GM21825 (cell line): Measurements from ENCODE around the gene RSAD2.
A peak's percentile ranks its signal among the peaks of the same experiment; 100 is the strongest.

Experiments used
- ATAC-seq: cut with Tn5 transposase; IDR thresholded peaks from one replicate; pipeline ENCODE4 v1.9.1; 2021; ENCODE audit warnings: mild to moderate bottlenecking, moderate library complexity; ENCODE audit not compliant: unreplicated experiment

RSAD2 gene

GRCh38 chr2:6941299-6942046, 63.9 kb downstream of the RSAD2 start:
- ATAC-seq: no peak

GRCh38 chr2:6942848-6943247, 65.3 kb downstream of the RSAD2 start:
- ATAC-seq: no peak

- no peak for ATAC-seq
Measured at GRCh38 chr2:6943523-6943922, 65.9 kb downstream of the RSAD2 start.

- ATAC-seq: no peak
Measured at GRCh38 chr2:6943971-6944370, 66.4 kb downstream of the RSAD2 start.

- ATAC-seq: no peak
Measured at GRCh38 chr2:6944555-6944954, 67.0 kb downstream of the RSAD2 start.

- ATAC-seq: peak; percentile 89
Measured at GRCh38 chr2:6945087-6945813, 67.7 kb downstream of the RSAD2 start.

GRCh38 chr2:6945821-6946220, 68.2 kb downstream of the RSAD2 start:
- ATAC-seq: no peak

- ATAC-seq: no peak
Measured at GRCh38 chr2:6946722-6947121, 69.1 kb downstream of the RSAD2 start.
